UCSD-AML1 (cell line): ENCODE measurements around the gene MRAP2.
"Not testable (repeated sequence)": the region's sequence is repeated elsewhere in the genome, so short reads cannot be mapped to it uniquely, and the experiment has no call there.

Source experiments
- DNase-seq: peaks from one replicate; lab custom pipeline; 2025; ENCODE audit not compliant: unreplicated experiment; lab: John Stamatoyannopoulos, UW

Gene MRAP2

DNA sequence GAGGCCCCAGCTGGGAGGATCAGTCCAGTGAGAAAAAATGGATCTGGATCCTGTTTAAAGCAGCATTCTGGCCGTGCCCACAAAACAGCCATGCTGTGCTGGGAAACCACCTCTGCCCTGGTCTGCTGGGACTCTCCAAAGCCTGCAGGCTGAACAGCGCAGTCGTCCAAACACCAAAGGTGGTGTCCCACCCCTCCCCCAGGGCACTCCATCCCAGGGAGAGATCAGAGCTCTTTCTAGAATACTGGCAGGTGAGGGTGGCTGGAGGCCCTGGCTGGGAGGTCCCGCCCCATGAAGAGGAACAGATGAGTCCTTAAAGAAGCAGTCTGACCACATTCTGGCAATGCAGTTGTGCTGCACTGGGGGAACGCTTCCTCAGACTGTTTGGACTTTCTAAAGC lies 84.6 kb downstream of the MRAP2 start:
- DNase-seq: no peak

DNA sequence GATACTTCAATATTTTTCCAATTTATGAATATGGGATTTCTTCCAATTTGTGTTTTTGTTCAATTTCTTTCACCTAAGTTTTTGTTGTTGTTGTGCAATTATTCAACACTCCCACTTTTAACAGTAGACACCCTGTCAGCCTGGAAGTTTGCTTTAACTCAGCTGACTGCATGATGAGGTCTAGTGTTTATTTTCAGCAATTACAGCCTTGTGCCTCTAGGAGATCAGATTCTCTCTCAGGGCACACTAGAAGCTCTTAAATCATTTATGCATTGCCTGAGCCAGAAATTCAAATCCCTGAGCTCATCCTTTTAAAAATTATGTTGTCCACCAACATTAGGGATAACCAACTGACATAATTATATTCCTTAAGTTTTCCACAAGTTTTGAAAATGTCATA lies 85.7 kb downstream of the MRAP2 start:
- no peak for DNase-seq

DNA sequence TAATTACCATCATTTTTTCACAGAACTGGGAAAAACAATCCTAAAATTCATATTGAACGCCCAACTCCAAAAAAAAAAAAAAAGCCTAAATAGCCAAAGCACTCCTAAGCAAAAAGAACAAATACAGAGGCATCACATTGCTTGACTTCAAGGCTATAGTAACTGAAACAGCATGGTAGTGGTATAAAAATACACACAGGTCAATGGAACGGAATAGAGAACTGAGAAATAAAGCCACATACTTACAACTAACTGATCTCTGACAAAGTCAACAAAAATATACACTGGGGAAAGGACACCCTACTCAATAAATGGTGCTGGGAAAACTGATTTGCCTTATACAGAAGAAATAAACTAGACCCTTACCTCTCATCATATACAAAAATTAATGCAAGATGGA lies 89.6 kb downstream of the MRAP2 start:
- DNase-seq: no peak

DNA sequence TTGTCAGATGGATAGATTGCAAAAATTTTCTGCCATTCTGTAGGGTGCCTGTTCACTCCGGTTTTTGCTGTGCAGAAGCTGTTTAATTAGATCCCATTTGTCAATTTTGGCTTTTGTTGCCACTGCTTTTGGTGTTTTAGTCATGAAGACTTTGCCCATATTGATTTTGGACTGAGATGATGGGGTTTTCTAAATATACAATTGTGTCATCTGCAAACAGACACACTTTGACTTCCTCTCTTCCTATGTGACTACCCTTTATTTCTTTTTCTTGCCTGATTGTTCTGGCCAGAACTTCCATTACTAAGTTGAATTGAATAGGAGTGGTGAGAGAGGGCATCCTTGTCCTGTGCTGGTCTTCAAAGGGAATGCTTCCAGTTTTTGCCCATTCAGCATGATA lies 96.0 kb downstream of the MRAP2 start:
- DNase-seq: not testable (repeated sequence)

DNA sequence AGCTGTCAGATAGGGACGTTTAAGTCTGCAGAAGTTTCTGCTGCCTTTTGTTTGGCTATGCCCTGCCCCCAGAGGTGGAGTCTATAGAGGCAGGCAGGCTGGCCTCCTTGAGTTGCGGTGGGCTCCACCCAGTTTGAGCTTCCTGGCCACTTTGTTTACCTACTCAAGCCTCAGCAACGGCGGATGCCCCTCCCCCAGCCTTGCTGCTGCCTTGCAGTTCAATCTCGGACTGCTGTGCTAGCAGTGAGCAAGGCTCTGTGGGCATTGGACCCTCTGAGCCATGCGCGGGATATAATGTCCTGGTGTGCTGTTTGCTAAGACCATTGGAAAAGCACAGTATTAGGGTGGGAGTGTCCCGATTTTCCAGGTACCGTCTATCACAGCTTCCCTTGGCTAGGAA lies 99.8 kb downstream of the MRAP2 start:
- DNase-seq: not testable (repeated sequence)

DNA sequence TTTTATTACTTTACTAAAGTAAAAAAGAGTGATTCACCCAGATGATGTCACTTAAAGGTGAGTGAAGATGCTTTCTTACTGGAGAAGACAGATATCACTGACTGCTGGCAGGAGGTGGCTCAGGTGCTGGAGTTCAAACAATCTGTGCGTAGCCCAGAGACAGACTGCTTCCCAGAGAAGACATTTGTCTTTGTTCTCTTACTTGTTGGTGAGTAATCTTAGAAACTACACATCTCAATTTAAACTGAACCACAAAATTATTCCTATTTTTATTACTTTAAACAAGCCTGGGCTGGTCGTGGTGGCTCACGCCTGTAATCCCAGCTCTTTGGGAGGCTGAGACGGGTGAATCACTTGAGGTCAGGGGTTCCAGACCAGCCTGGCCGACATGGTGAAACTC lies 101.7 kb downstream of the MRAP2 start:
- DNase-seq: no peak

DNA sequence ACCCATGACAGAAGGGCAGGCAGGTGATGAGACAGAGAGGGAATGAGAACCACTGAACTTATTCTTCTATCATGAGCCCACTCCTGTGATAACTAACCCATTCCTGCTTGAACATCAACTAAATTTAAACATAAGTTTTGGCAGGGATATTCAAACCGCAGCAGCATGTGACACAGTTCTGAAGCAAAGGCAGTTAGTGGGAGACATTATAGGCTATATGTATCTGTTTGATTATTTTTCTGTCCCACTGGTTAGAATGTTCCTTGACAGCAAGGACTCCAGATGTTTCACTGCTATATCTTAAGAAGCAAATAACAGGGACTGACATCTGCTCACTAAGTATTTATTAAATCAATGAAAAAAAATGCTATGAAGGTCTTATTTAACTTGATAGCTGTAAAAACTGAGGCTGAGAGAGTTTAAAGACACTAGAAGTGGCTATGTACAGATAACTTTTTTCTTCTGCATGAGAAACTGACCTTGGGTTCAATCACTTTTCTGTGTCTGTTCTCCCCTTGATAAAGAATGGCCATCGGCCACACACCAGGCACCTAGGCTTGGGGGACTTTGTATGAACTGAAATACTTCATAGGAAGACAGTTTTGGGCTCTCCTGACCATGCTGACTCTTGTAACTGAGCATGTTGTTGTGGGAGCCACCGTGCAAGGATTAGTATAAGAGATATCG lies 102.9 kb downstream of the MRAP2 start:
- no peak for DNase-seq

DNA sequence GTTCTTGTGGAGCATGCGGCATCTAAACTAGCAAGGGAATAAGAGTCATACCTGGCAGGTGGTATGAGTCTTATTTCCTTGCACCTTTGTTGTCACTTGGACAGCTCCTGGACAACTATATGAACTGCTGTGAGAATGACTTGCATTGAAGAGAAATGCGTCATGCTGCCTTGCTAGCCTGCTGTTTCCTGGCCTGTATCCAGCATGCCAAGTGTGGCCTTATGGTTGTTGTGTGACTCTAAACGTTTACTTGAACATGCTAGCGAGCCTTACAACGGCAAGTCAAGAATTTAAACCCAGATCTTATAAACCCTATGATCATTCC lies 103.4 kb downstream of the MRAP2 start:
- no peak for DNase-seq

DNA sequence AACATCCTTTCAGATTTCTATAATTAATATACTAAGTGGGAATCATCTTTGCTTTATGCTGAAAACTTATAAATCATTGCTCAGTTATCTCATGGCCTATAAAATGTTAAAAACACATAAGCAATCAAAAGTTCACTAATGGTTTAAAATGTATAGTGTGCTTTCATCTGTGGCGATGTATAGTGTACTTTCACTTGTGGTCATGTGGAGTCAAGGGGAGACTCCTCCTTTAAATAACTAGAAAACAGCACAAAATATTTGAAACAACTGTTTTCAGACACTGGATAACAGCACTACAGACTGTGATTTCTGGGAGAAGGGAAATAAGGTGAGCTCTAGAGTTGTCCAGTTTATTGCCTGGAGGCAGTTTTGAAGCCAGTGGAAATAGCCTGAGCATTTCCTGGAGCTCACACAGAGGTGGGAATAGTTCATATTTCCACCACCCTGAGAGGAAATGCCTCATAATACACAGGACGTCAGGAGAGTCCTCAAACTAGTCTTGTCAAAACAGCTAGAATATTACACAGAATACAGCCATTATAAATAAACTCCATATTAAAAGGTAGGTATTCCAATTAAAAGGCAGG lies 104.5 kb downstream of the MRAP2 start:
- no peak for DNase-seq

DNA sequence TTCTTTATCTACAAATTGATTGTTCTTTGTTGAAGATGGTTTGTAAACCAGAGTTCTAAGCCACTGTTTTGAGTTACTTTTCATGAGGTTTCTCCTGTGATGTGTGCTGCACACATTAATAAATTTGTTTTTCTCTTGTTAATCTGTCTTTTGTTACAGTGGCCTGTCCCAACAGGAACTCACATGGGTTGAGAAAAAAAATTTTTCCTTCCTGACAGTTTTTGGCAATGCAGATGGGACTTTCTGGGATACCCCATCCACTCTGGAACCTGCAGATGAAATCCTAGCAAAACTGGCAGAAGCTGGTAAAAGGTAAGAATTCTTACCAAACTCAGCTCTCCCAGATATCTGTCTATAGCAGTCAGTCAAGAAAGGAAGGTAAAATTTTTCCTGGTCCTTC lies 105.7 kb downstream of the MRAP2 start:
- DNase-seq: no peak
